ENCODE data around the gene MRPL58.

GRCh38 chr17:75008373-75008772, 4.1 kb upstream of the MRPL58 start:
- TF ChIP-seq CTCF (tag by site-specific recombination; IDR thresholded peaks at IDR 0.05) (no peak), ZNF148 (tag by site-specific recombination; IDR thresholded peaks at IDR 0.05; ENCODE audit: borderline replicate concordance) (no peak), ZBTB17 (tag by site-specific recombination; IDR thresholded peaks at IDR 0.05) (no peak), ZNF416 (tag by site-specific recombination; IDR thresholded peaks at IDR 0.05) (no peak), ZNF266 (tag by site-specific recombination; IDR thresholded peaks at IDR 0.05; ENCODE audit: low read depth) (no peak), ZNF121 (tag by site-specific recombination; IDR thresholded peaks at IDR 0.05) (peak; percentile 99), KLF8 (tag by site-specific recombination; IDR thresholded peaks at IDR 0.05) (no peak), GLIS2 (tag by site-specific recombination; IDR thresholded peaks at IDR 0.05) (no peak), ZNF561 (tag by site-specific recombination; IDR thresholded peaks at IDR 0.05; ENCODE audit: borderline replicate concordance) (no peak), ZNF354C (tag by site-specific recombination; IDR thresholded peaks at IDR 0.05; ENCODE audit: borderline replicate concordance, low read depth) (no peak), ZNF398 (tag by site-specific recombination; IDR thresholded peaks at IDR 0.05) (no peak)
- TF ChIP-seq, protein P1, sequence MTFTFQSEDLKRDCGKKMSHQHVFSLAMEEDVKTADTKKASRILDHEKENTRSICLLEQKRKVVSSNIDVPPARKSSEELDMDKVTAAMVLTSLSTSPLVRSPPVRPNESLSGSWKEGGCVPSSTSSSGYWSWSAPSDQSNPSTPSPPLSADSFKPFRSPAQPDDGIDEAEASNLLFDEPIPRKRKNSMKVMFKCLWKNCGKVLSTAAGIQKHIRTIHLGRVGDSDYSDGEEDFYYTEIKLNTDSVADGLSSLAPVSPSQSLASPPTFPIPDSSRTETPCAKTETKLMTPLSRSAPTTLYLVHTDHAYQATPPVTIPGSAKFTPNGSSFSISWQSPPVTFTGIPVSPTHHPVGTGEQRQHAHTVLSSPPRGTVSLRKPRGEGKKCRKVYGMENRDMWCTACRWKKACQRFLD (tag by site-specific recombination; IDR thresholded peaks at IDR 0.05): no peak
- TF ChIP-seq, protein P2, sequence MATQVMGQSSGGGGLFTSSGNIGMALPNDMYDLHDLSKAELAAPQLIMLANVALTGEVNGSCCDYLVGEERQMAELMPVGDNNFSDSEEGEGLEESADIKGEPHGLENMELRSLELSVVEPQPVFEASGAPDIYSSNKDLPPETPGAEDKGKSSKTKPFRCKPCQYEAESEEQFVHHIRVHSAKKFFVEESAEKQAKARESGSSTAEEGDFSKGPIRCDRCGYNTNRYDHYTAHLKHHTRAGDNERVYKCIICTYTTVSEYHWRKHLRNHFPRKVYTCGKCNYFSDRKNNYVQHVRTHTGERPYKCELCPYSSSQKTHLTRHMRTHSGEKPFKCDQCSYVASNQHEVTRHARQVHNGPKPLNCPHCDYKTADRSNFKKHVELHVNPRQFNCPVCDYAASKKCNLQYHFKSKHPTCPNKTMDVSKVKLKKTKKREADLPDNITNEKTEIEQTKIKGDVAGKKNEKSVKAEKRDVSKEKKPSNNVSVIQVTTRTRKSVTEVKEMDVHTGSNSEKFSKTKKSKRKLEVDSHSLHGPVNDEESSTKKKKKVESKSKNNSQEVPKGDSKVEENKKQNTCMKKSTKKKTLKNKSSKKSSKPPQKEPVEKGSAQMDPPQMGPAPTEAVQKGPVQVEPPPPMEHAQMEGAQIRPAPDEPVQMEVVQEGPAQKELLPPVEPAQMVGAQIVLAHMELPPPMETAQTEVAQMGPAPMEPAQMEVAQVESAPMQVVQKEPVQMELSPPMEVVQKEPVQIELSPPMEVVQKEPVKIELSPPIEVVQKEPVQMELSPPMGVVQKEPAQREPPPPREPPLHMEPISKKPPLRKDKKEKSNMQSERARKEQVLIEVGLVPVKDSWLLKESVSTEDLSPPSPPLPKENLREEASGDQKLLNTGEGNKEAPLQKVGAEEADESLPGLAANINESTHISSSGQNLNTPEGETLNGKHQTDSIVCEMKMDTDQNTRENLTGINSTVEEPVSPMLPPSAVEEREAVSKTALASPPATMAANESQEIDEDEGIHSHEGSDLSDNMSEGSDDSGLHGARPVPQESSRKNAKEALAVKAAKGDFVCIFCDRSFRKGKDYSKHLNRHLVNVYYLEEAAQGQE (tag by site-specific recombination; IDR thresholded peaks at IDR 0.05): no peak
- TF ChIP-seq, protein P3, sequence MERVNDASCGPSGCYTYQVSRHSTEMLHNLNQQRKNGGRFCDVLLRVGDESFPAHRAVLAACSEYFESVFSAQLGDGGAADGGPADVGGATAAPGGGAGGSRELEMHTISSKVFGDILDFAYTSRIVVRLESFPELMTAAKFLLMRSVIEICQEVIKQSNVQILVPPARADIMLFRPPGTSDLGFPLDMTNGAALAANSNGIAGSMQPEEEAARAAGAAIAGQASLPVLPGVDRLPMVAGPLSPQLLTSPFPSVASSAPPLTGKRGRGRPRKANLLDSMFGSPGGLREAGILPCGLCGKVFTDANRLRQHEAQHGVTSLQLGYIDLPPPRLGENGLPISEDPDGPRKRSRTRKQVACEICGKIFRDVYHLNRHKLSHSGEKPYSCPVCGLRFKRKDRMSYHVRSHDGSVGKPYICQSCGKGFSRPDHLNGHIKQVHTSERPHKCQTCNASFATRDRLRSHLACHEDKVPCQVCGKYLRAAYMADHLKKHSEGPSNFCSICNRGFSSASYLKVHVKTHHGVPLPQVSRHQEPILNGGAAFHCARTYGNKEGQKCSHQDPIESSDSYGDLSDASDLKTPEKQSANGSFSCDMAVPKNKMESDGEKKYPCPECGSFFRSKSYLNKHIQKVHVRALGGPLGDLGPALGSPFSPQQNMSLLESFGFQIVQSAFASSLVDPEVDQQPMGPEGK (tag by site-specific recombination; IDR thresholded peaks at IDR 0.05): peak; percentile 39; the same call in 1 of the 2 replicates
